SH-SY5Y (cell line): Measurements from ENCODE around the gene DEK.

ENCODE experiments used
- GATA2 ChIP-seq: IDR thresholded peaks from 2 replicates; pipeline ENCODE4 v1.6.1; 2011; ENCODE audit warnings: mild to moderate bottlenecking, low read depth, low read length
- GATA3 ChIP-seq: IDR thresholded peaks from 2 replicates; pipeline ENCODE4 v1.6.1; 2011; ENCODE audit warnings: low read depth, mild to moderate bottlenecking, low read length, moderate library complexity

DNA sequence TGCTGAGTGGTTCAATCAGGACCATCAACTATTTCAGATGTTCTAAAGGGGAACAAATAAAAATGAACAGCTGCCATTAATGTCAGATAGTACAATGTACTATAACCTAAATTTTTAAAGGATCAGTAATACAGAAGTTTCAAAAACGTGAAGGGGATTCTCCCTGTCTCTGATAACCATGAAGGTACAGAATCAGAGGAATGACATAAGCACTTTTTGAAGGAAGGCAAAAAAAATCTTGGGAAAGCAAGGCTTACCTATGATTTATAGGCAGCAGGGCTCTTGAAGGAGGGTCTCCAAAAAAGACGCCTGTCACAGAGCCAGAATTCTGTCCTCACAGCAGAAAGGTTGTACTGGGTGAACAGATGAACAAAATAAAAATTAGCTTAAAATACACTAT, 20.1 kb downstream of the DEK start:
- TF ChIP-seq GATA2, result no peak
- no peak for TF ChIP-seq GATA3
